ENCODE results near the gene SH3D21. TPM values are rescaled to one million over a fixed set of nuclear protein-coding genes. Genes with fewer than 3 reads are reported as not detected.

Gene SH3D21
- total and polyA plus RNA-seq, 10 of the 15 experiments (the other 5 are each of a cell fraction or from before 2014, with no cell fraction given) = 0.06 to 5.9 (median 2.4) TPM

DNA sequence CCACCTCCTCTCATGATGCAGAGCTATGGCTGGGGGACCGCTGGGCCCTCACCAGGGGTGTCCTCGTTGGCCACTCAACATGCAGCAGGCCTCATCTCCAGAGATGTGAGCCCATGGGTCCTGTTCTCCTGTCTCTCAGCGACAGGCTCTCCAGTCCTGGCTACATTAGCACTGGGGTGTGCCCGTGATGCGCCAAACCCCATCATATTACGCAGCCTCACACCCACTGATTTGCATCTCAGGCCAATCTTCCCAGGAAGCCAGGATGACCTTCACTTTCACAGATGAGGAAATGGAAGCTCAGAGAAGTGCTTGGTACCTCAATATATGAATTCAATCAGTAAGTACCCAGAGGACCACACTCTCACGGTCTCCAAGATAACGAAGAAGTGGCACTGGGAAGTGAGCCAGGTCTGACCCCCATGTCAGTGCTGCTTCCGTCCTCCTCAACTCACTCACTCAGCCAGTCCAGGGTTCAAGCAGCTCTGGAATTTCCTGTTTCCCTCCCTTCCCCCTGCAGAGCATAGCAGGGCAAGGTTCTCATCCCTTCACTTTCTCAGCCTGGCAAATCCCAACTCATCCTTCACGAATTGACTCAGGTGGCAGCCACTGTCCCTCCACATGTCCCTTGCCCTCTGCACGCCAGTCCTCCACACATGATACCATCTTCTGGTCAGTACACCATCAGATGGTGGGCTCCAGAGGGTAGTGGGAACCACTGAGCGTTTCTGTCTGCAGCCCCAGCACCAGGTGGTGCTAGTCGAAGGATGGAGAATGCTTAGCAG, 46.1 kb downstream of the SH3D21 start:
- ChIA-PET RAD21 (ENCODE audit: unreplicated experiment) (interaction anchor here (0.9 kb wide), 1 partner anchor 10 kb away, joined by 3 read pairs; no protein-coding TSS in a partner anchor), POLR2A (interaction anchor here (0.6 kb wide), 1 partner anchor 20 kb away, joined by 4 read pairs; no protein-coding TSS in a partner anchor), SMC1A (ENCODE audit: uncharacterized antibody, unreplicated experiment) (interaction anchor here (1.4 kb wide), 1 partner anchor 45 kb away, joined by 4 read pairs; no protein-coding TSS in a partner anchor), CTCF (interaction anchor here (0.6 to 13.5 kb wide), 4 partner anchors 10 to 68 kb away, joined by 3 to 157 read pairs (median 4); no protein-coding TSS in a partner anchor)
- no peaks in the 10 kb centered on the region for H4K20me1 ChIP-seq (ENCODE audit: control insufficient read depth, insufficient read depth)
- H3K4me1 ChIP-seq (ENCODE audit: control insufficient read depth, insufficient read depth, low read length) = peaks cover 37% of the 10 kb centered on the region
- no peak overlapping the region for H3K27ac ChIP-seq (ENCODE audit: control insufficient read depth, insufficient read depth)
- no peaks in the 10 kb centered on the region; the same call in 1 of the 2 replicates for H3K79me2 ChIP-seq (ENCODE audit: control insufficient read depth, insufficient read depth, low read length)
- no peak for DNase-seq (ENCODE audit: low read depth, low spot score)
- no peak overlapping the region for H2AFZ ChIP-seq (ENCODE audit: control insufficient read depth, low read depth, low read length)
- no peak for TF ChIP-seq HDAC2 (IDR thresholded peaks at IDR 0.05)
- no peak for TF ChIP-seq POLR2AphosphoS2 (IDR thresholded peaks at IDR 0.05; ENCODE audit: low read depth, low read length)
- TF ChIP-seq, protein P1, sequence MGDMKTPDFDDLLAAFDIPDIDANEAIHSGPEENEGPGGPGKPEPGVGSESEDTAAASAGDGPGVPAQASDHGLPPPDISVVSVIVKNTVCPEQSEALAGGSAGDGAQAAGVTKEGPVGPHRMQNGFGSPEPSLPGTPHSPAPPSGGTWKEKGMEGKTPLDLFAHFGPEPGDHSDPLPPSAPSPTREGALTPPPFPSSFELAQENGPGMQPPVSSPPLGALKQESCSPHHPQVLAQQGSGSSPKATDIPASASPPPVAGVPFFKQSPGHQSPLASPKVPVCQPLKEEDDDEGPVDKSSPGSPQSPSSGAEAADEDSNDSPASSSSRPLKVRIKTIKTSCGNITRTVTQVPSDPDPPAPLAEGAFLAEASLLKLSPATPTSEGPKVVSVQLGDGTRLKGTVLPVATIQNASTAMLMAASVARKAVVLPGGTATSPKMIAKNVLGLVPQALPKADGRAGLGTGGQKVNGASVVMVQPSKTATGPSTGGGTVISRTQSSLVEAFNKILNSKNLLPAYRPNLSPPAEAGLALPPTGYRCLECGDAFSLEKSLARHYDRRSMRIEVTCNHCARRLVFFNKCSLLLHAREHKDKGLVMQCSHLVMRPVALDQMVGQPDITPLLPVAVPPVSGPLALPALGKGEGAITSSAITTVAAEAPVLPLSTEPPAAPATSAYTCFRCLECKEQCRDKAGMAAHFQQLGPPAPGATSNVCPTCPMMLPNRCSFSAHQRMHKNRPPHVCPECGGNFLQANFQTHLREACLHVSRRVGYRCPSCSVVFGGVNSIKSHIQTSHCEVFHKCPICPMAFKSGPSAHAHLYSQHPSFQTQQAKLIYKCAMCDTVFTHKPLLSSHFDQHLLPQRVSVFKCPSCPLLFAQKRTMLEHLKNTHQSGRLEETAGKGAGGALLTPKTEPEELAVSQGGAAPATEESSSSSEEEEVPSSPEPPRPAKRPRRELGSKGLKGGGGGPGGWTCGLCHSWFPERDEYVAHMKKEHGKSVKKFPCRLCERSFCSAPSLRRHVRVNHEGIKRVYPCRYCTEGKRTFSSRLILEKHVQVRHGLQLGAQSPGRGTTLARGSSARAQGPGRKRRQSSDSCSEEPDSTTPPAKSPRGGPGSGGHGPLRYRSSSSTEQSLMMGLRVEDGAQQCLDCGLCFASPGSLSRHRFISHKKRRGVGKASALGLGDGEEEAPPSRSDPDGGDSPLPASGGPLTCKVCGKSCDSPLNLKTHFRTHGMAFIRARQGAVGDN (IDR thresholded peaks at IDR 0.05) = no peak
- TF ChIP-seq NR2F1 (conservative IDR thresholded peaks at IDR 0.05) = no peak
- no peak for ATAC-seq
- no peaks in the 10 kb centered on the region for H3K27me3 ChIP-seq (replicated peaks in 1 of 2; ENCODE audit: control insufficient read depth in 2 of 2, insufficient read depth in 2 of 2, low read length in 1 of 2)
- H3K4me3 ChIP-seq = no peak overlapping the region
- H3K4me2 ChIP-seq (ENCODE audit: control insufficient read depth, insufficient read depth) = no peak overlapping the region
- no peaks in the 10 kb centered on the region for H3K9me3 ChIP-seq (replicated peaks; ENCODE audit: control insufficient read depth, insufficient read depth, low read length)
- 91% methylated on average over 13 of the region's 13 CpGs for WGBS (ENCODE audit: insufficient coverage, insufficient replicate concordance, low lambda C conversion rate, missing lambda C conversion rate)
- H3K36me3 ChIP-seq (ENCODE audit: control insufficient read depth in 2 of 2, insufficient read depth in 2 of 2, low read length in 1 of 2) = peaks cover 12 to 22% of the 10 kb centered on the region in 2 experiments
- no peak overlapping the region for H3K9ac ChIP-seq (ENCODE audit: control insufficient read depth, insufficient read depth, low read length)
- no peak for FAIRE-seq
- intact Hi-C loops (cut with micrococcal nuclease; ENCODE audit: unreplicated experiment) (no loop called here), in situ Hi-C loops (cut with MboI) (no loop called here)
- no TSS peak for BruUV-seq (replicated peaks)
